A375 (cell line): ENCODE data around the gene TMEM176B. TPM values are rescaled to one million over a fixed set of nuclear protein-coding genes. Genes with fewer than 3 reads are reported as not detected.

Experiments
- total RNA-seq: library from RNA; depleted of rRNA; stranded (reverse); fragments of >200 nt; shearing (Covaris generic); gene quantifications from 2 replicates; pipeline ENCODE4 v1.2.3, GENCODE V29; 2014; rRNA removed

Gene TMEM176B
- not detected in 2 replicates for total RNA-seq

DNA sequence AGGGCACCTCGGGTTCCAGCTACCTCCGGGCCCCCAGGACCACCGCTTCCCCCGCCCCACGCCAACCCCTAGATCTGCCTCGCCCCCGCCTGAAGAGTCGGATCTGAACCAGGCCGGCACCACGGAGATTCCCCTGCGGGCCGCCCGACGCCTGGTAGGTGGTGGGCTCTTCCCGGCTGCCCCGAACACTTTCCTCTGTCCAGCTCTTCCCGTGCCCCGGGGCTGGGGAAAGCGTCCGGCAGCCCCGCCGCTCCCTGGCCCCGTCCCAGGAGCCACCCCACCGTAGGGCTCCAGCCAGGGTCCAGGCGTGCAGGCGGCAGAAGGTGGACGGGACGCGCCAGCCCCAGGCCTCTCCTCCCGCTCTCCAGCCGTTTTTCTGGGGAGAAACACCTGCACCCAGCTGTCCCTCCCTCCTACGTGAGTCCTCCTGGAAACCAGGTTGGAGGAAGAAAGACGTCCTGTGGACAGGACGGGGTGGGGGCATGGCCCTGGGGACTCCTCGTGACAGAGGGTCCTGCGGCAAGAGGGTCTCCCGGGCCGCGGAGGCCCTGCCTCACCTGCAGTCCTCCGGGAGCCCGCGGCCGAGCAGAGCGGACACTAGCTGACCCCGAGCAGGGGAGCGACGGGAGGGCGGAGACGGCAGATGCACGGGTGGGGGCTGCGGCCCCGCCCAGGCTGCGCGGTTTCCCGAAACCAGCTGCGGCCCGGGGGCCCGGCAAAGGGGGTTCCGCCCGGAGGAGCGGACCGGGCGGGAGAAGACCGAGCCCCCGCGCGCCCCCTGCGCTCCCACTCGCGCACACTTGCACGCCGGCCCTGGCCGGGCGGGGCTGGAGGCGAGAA lies at the start of gene TMEM176B:
TMEM176B (minus strand) TSS at position 624 of the 840 bp plus-strand sequence. CDS start 3,795 bp downstream, outside the sequence.

DNA sequence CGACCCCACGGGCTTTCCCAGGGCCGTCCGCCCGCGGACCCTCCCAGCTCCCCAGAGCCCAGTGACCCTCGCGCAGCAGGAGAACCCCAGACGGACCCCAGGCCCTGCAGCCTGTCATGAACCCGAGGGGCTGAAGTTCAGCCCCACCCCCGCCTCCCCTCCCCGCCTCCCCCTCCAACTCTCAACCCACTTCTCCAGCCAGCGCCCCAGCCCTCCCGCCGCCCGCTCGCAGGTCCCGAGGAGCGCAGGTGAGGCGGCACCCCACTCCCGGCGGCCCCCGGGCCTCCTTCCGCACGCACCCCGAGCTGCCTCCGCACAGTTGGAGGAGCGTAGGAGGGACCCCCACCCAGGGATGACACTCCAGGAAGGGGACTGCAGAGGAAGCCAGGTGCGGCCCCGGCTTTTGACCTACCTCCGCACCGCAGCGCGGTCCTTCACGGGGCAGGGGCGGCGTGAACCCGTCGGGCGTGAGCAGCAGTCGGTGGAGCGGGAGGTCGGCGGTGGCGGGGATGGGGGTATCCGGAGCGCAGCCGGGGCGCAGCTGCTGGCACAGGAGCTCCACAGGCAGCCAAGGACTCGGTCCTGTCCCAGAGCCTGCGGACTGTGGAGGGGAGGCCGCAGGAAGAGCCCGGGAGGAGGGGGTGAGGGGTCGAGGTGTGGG lies 547 bp upstream of the TMEM176B start, which contains the start of gene TMEM176A:
TMEM176A (plus strand) TSS at position 189 of the 661 bp plus-strand sequence. CDS start 782 bp downstream, outside the sequence.

Other genes starting within 250 kb of the TMEM176B start
- gene GIMAP4, start 233.0 kb downstream of the TMEM176B start, total RNA-seq, result 0.15 TPM in 1 of 2 replicates, not detected in the other
- gene GIMAP6, start 168.0 kb downstream of the TMEM176B start, total RNA-seq, result 0.04 and 0.05 TPM in 2 replicates
- 3.0 and 3.8 TPM in 2 replicates for gene GIMAP2, start 114.7 kb downstream of the TMEM176B start, total RNA-seq
- not detected in 2 replicates for gene GIMAP1, start 83.8 kb downstream of the TMEM176B start, total RNA-seq
- not detected in 2 replicates for gene GIMAP5, start 62.9 kb downstream of the TMEM176B start, total RNA-seq
- not detected in 2 replicates for gene TMEM176A, start 405 bp upstream of the TMEM176B start, total RNA-seq
- gene AOC1, start 52.2 kb upstream of the TMEM176B start, total RNA-seq, result 0.08 TPM in 1 of 2 replicates, not detected in the other
- not detected in 2 replicates for gene KCNH2, start 178.0 kb upstream of the TMEM176B start, total RNA-seq
- gene NOS3, start 190.7 kb upstream of the TMEM176B start, total RNA-seq, result not detected in 2 replicates
- gene ATG9B, start 224.1 kb upstream of the TMEM176B start, total RNA-seq, result not detected in 2 replicates
- 29.2 and 37.3 TPM in 2 replicates for gene ABCB8, start 228.1 kb upstream of the TMEM176B start, total RNA-seq
- 0.74 and 3.7 TPM in 2 replicates for gene ASIC3, start 248.2 kb upstream of the TMEM176B start, total RNA-seq